Rectal smooth muscle tissue (tissue), 1 donor: Measurements from ENCODE around the gene RAP1GAP2.

Source experiments
- H3K27ac ChIP-seq: one replicate; pipeline ENCODE4 v1.7.0; 2013; ENCODE audit warnings: low read depth, low read length, inconsistent platforms
- H3K27me3 ChIP-seq: one replicate; pipeline ENCODE4 v1.7.0; 2013; ENCODE audit warnings: low read length; ENCODE audit not compliant: control insufficient read depth, insufficient read depth
- H3K36me3 ChIP-seq: one replicate; pipeline ENCODE4 v1.7.0; 2013; ENCODE audit warnings: low read length; ENCODE audit not compliant: control insufficient read depth, insufficient read depth
- H3K4me1 ChIP-seq: one replicate; pipeline ENCODE4 v1.7.0; 2013; ENCODE audit warnings: low read length; ENCODE audit not compliant: control insufficient read depth, insufficient read depth
- H3K4me3 ChIP-seq: one replicate; pipeline ENCODE4 v1.7.0; 2013; ENCODE audit warnings: low read length
- H3K9ac ChIP-seq: one replicate; pipeline ENCODE4 v1.7.0; 2013; ENCODE audit warnings: low read length

Gene RAP1GAP2

GRCh38 chr17:2904135-2904534 lies 107.9 kb downstream of the RAP1GAP2 start:
- no peaks in the 10 kb centered on the region for H3K27me3 ChIP-seq
- no peak overlapping the region for H3K9ac ChIP-seq
- H3K27ac ChIP-seq: no peak overlapping the region
- H3K36me3 ChIP-seq: no peaks in the 10 kb centered on the region
- no peaks in the 10 kb centered on the region for H3K4me1 ChIP-seq
- no peak overlapping the region for H3K4me3 ChIP-seq

- Histone ChIP-seq H3K27me3 (no peaks in the 10 kb centered on the region), H3K9ac (no peak overlapping the region), H3K27ac (no peak overlapping the region), H3K4me1 (no peaks in the 10 kb centered on the region), H3K4me3 (no peak overlapping the region), H3K36me3 (no peaks in the 10 kb centered on the region)
Observed at GRCh38 chr17:2905269-2905668, 109.0 kb downstream of the RAP1GAP2 start.

- H3K4me3 ChIP-seq: no peak overlapping the region
- H3K27me3 ChIP-seq: no peaks in the 10 kb centered on the region
- H3K36me3 ChIP-seq: no peaks in the 10 kb centered on the region
- no peak overlapping the region for H3K9ac ChIP-seq
- H3K4me1 ChIP-seq: no peaks in the 10 kb centered on the region
- H3K27ac ChIP-seq: no peak overlapping the region
Observed at GRCh38 chr17:2905696-2906501, 109.7 kb downstream of the RAP1GAP2 start.

GRCh38 chr17:2906901-2907300 lies 110.7 kb downstream of the RAP1GAP2 start:
- no peak overlapping the region for H3K4me3 ChIP-seq
- no peaks in the 10 kb centered on the region for H3K36me3 ChIP-seq
- no peaks in the 10 kb centered on the region for H3K4me1 ChIP-seq
- H3K27ac ChIP-seq: no peak overlapping the region
- H3K27me3 ChIP-seq: no peaks in the 10 kb centered on the region
- no peak overlapping the region for H3K9ac ChIP-seq

- Histone ChIP-seq H3K9ac (no peak overlapping the region), H3K36me3 (no peaks in the 10 kb centered on the region), H3K27ac (no peak overlapping the region), H3K4me3 (no peak overlapping the region), H3K4me1 (no peaks in the 10 kb centered on the region), H3K27me3 (no peaks in the 10 kb centered on the region)
Observed at GRCh38 chr17:2909175-2909845, 113.1 kb downstream of the RAP1GAP2 start.

- no peak overlapping the region for H3K27ac ChIP-seq
- H3K9ac ChIP-seq: no peak overlapping the region
- H3K4me1 ChIP-seq: no peaks in the 10 kb centered on the region
- no peak overlapping the region for H3K4me3 ChIP-seq
- H3K27me3 ChIP-seq: no peaks in the 10 kb centered on the region
- no peaks in the 10 kb centered on the region for H3K36me3 ChIP-seq
Observed at GRCh38 chr17:2909846-2910234, 113.6 kb downstream of the RAP1GAP2 start.

- H3K36me3 ChIP-seq: no peaks in the 10 kb centered on the region
- H3K4me3 ChIP-seq: no peak overlapping the region
- no peaks in the 10 kb centered on the region for H3K4me1 ChIP-seq
- H3K9ac ChIP-seq: no peak overlapping the region
- no peaks in the 10 kb centered on the region for H3K27me3 ChIP-seq
- H3K27ac ChIP-seq: no peak overlapping the region
Observed at GRCh38 chr17:2911035-2911754, 115.0 kb downstream of the RAP1GAP2 start.

- no peak overlapping the region for H3K4me3 ChIP-seq
- no peaks in the 10 kb centered on the region for H3K4me1 ChIP-seq
- no peak overlapping the region for H3K27ac ChIP-seq
- H3K9ac ChIP-seq: no peak overlapping the region
- H3K36me3 ChIP-seq: no peaks in the 10 kb centered on the region
- no peaks in the 10 kb centered on the region for H3K27me3 ChIP-seq
Observed at GRCh38 chr17:2911755-2912111, 115.5 kb downstream of the RAP1GAP2 start.

GRCh38 chr17:2912754-2913153 lies 116.5 kb downstream of the RAP1GAP2 start:
- no peak overlapping the region for H3K9ac ChIP-seq
- H3K4me3 ChIP-seq: no peak overlapping the region
- no peaks in the 10 kb centered on the region for H3K36me3 ChIP-seq
- no peaks in the 10 kb centered on the region for H3K27me3 ChIP-seq
- H3K27ac ChIP-seq: no peak overlapping the region
- no peaks in the 10 kb centered on the region for H3K4me1 ChIP-seq

- Histone ChIP-seq H3K4me3 (no peak overlapping the region), H3K27ac (no peak overlapping the region), H3K27me3 (no peaks in the 10 kb centered on the region), H3K4me1 (no peaks in the 10 kb centered on the region), H3K36me3 (no peaks in the 10 kb centered on the region), H3K9ac (no peak overlapping the region)
Observed at GRCh38 chr17:2916461-2916860, 120.2 kb downstream of the RAP1GAP2 start.

- Histone ChIP-seq H3K9ac (no peak overlapping the region), H3K27me3 (no peaks in the 10 kb centered on the region), H3K4me3 (no peak overlapping the region), H3K27ac (no peak overlapping the region), H3K36me3 (no peaks in the 10 kb centered on the region), H3K4me1 (no peaks in the 10 kb centered on the region)
Observed at GRCh38 chr17:2921443-2921842, 125.2 kb downstream of the RAP1GAP2 start.

GRCh38 chr17:2924211-2924610 lies 128.0 kb downstream of the RAP1GAP2 start:
- H3K27me3 ChIP-seq: no peaks in the 10 kb centered on the region
- no peak overlapping the region for H3K4me3 ChIP-seq
- H3K4me1 ChIP-seq: no peaks in the 10 kb centered on the region
- no peaks in the 10 kb centered on the region for H3K36me3 ChIP-seq
- no peak overlapping the region for H3K9ac ChIP-seq
- H3K27ac ChIP-seq: no peak overlapping the region
